HL-60 (cell line): ENCODE measurements around the gene COLQ.

Experiments
- DNase-seq, 2 experiments: peaks; one replicate each; pipeline ENCODE4 v3.0.0-alpha.2; 2010 to 2020; ENCODE audit warnings: low read depth in 1 of 2, low spot score in 1 of 2
- H3K27ac ChIP-seq: fragments of 250-450 bp; sonication (Bioruptor Pico); replicated peaks from 2 replicates; pipeline ENCODE4 v1.5.1; 2020; ENCODE audit warnings: mild to moderate bottlenecking, moderate library complexity
- H3K27me3 ChIP-seq: fragments of 250-450 bp; sonication (Bioruptor Pico); 2 replicates; pipeline ENCODE4 v1.5.1; 2021; ENCODE audit warnings: mild to moderate bottlenecking, moderate library complexity; ENCODE audit not compliant: insufficient read depth, poor library complexity, severe bottlenecking
- H3K4me3 ChIP-seq: replicated peaks from 2 replicates; pipeline ENCODE4 v1.5.1; 2011; ENCODE audit warnings: mild to moderate bottlenecking, control low read depth, low read length; ENCODE audit not compliant: insufficient read depth
- GABPA ChIP-seq: IDR thresholded peaks from 2 replicates; pipeline ENCODE4 v1.6.1; 2012; ENCODE audit warnings: low read depth
- POLR2AphosphoS5 ChIP-seq: IDR thresholded peaks from 2 replicates; pipeline ENCODE4 v1.6.1; 2012; ENCODE audit warnings: low read depth
- SPI1 ChIP-seq: IDR thresholded peaks from 2 replicates; pipeline ENCODE4 v1.6.1; 2012; ENCODE audit warnings: low read depth, mild to moderate bottlenecking, borderline replicate concordance
- TF ChIP-seq, protein P1 (sequence below): IDR thresholded peaks from one replicate; pipeline ENCODE4 v1.5.1; 2011; ENCODE audit warnings: low read length, control low read depth, inconsistent platforms; ENCODE audit not compliant: insufficient read depth
- TF ChIP-seq, protein P2 (sequence below): IDR thresholded peaks from 2 replicates; pipeline ENCODE4 v1.6.1; 2012; ENCODE audit warnings: low read depth; ENCODE audit not compliant: insufficient replicate concordance

COLQ gene

DNA sequence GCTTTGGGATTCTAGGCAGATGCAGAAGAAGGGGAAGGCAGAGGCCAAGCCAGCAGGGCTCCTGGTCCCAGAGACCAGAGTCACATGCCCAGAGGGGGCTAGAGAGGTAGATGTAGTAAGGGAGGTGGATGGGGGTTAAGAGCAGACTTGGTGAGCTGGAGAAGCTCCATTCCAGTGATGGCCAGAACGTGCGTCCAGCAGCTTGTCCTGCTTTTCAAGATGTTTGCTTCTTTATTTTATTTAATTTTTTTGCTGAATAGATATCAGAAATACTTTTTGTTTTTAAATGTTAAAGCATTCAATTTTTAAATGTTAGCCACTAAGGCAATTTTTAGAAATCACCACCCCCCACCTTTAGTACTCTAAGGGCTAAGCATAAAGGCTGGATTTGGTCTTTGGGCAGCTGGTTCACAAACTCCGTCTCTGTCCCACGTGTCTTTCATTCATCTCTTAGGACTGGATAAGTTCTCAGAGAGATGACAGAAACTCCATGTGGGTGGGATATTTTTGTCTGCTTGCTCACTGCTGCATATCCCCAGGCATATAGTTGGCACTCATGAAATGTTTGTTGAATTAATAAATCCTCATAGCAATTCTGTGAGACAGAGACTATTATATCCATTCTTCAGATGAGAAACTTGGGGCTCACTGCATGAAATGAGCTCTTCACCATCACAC is 6.7 kb downstream of the COLQ start:
- H3K27me3 ChIP-seq = no peaks in the 10 kb centered on the region
- H3K27ac ChIP-seq = no peak overlapping the region
- TF ChIP-seq, protein P1, sequence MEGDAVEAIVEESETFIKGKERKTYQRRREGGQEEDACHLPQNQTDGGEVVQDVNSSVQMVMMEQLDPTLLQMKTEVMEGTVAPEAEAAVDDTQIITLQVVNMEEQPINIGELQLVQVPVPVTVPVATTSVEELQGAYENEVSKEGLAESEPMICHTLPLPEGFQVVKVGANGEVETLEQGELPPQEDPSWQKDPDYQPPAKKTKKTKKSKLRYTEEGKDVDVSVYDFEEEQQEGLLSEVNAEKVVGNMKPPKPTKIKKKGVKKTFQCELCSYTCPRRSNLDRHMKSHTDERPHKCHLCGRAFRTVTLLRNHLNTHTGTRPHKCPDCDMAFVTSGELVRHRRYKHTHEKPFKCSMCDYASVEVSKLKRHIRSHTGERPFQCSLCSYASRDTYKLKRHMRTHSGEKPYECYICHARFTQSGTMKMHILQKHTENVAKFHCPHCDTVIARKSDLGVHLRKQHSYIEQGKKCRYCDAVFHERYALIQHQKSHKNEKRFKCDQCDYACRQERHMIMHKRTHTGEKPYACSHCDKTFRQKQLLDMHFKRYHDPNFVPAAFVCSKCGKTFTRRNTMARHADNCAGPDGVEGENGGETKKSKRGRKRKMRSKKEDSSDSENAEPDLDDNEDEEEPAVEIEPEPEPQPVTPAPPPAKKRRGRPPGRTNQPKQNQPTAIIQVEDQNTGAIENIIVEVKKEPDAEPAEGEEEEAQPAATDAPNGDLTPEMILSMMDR = no peak
- no peak for TF ChIP-seq GABPA
- TF ChIP-seq SPI1 = no peak
- TF ChIP-seq, protein P2, sequence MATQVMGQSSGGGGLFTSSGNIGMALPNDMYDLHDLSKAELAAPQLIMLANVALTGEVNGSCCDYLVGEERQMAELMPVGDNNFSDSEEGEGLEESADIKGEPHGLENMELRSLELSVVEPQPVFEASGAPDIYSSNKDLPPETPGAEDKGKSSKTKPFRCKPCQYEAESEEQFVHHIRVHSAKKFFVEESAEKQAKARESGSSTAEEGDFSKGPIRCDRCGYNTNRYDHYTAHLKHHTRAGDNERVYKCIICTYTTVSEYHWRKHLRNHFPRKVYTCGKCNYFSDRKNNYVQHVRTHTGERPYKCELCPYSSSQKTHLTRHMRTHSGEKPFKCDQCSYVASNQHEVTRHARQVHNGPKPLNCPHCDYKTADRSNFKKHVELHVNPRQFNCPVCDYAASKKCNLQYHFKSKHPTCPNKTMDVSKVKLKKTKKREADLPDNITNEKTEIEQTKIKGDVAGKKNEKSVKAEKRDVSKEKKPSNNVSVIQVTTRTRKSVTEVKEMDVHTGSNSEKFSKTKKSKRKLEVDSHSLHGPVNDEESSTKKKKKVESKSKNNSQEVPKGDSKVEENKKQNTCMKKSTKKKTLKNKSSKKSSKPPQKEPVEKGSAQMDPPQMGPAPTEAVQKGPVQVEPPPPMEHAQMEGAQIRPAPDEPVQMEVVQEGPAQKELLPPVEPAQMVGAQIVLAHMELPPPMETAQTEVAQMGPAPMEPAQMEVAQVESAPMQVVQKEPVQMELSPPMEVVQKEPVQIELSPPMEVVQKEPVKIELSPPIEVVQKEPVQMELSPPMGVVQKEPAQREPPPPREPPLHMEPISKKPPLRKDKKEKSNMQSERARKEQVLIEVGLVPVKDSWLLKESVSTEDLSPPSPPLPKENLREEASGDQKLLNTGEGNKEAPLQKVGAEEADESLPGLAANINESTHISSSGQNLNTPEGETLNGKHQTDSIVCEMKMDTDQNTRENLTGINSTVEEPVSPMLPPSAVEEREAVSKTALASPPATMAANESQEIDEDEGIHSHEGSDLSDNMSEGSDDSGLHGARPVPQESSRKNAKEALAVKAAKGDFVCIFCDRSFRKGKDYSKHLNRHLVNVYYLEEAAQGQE = no peak
- TF ChIP-seq POLR2AphosphoS5 = no peak
- DNase-seq = no peak
- H3K4me3 ChIP-seq = no peak overlapping the region

- TF ChIP-seq POLR2AphosphoS5 (no peak), GABPA (no peak), SPI1 (no peak)
- TF ChIP-seq, protein P1 = no peak
- TF ChIP-seq, protein P2 = no peak
These were observed 7.5 kb downstream of the COLQ start for GRCh38 chr3:15513810-15514662.

DNA sequence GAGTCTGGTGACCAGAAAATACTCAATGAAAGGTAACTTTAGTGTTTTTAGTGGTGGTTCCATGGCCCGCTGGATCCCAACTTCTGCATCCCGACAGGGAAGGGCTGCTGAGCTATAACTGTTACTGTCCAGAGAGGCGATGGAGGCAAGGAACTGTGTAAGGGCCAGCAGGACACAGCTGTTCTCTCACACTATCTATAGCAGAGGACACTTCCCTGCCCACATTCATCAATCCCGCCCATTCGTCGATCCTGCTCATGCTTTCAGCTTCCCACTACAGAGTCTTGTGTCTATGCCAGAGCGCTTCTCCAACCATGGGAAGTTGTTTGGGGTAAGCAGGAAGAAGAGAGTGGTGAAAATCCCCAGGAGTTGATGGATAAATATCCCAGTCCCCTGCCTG is 8.4 kb downstream of the COLQ start:
- Histone ChIP-seq H3K27ac (no peak overlapping the region), H3K27me3 (no peaks in the 10 kb centered on the region), H3K4me3 (no peak overlapping the region)
- DNase-seq = no peak
- TF ChIP-seq, protein P1 = no peak
- TF ChIP-seq SPI1 (no peak), GABPA (no peak), POLR2AphosphoS5 (no peak)
- TF ChIP-seq, protein P2 = no peak

More at GRCh38 chr3:15513810-15514662, 7.5 kb downstream of the COLQ start:
- no peak overlapping the region for H3K4me3 ChIP-seq
- no peak overlapping the region for H3K27ac ChIP-seq
- DNase-seq = no peak
- H3K27me3 ChIP-seq = no peaks in the 10 kb centered on the region
